Panc1 (cell line): ENCODE results near the gene LAMP1. TPM values are rescaled to one million over a fixed set of nuclear protein-coding genes. Genes with fewer than 3 reads are reported as not detected.

Experiments
- ATAC-seq: fragments of 200-7000 bp; cut with Tn5 transposase; 2 replicates; pipeline ENCODE4 v1.9.1; 2020; ENCODE audit warnings: mild to moderate bottlenecking, moderate library complexity
- BruUV-seq: library from RNA; stranded (reverse); fragments of 400-500 nt; replicated peaks from 2 replicates; lab custom pipeline; 2021; lab: Mats Ljungman, UMichigan
- CTCF ChIA-PET: fragments of 300-600 bp; sonication (Branson Sonifier 250); formaldehyde crosslinking; loops from one replicate; lab custom pipeline; 2022; ENCODE audit warnings: antibody characterized with exemption; lab: Charles Lee
- POLR2A ChIA-PET: fragments of 300-600 bp; sonication (Branson Sonifier 250); formaldehyde crosslinking; loops from one replicate; lab custom pipeline; 2022; ENCODE audit warnings: antibody characterized with exemption; lab: Charles Lee
- DNase-seq: peaks from one replicate; pipeline ENCODE4 v3.0.0-alpha.2; 2010; ENCODE audit warnings: low read depth, low spot score
- H3K27ac ChIP-seq: 2 replicates; pipeline ENCODE4 v1.5.1; 2011; ENCODE audit warnings: mild to moderate bottlenecking, low read length, inconsistent platforms
- H3K27me3 ChIP-seq: fragments of 200-500 bp; sonication (Bioruptor generic); 2 replicates; pipeline ENCODE4 v1.6.0; 2014; ENCODE audit warnings: low read length, inconsistent platforms; ENCODE audit not compliant: control insufficient read depth, insufficient read depth
- H3K36me3 ChIP-seq: fragments of 200-500 bp; sonication (Bioruptor generic); 2 replicates; pipeline ENCODE4 v1.5.1; 2014; ENCODE audit warnings: inconsistent platforms, mild to moderate bottlenecking, low read length, moderate library complexity; ENCODE audit not compliant: control insufficient read depth, insufficient read depth
- H3K4me1 ChIP-seq: 2 replicates; pipeline ENCODE4 v1.5.1; 2011; ENCODE audit warnings: inconsistent platforms, mild to moderate bottlenecking, low read length, moderate library complexity; ENCODE audit not compliant: control insufficient read depth, insufficient read depth
- H3K4me3 ChIP-seq, 2 experiments: 2 replicates each; pipeline ENCODE4 v1.5.1; 2011 to 2012; ENCODE audit warnings: low read depth in 2 of 2, low read length in 2 of 2, mild to moderate bottlenecking in 2 of 2, inconsistent platforms in 1 of 2, moderate library complexity in 1 of 2
- H3K9me3 ChIP-seq: fragments of 200-500 bp; sonication (Bioruptor generic); 2 replicates; pipeline ENCODE4 v1.5.1; 2014; ENCODE audit warnings: low read depth, mild to moderate bottlenecking, inconsistent platforms, low read length, moderate library complexity; ENCODE audit not compliant: control insufficient read depth, insufficient read depth
- CTCF ChIP-seq: fragments of 450-650 bp; IDR thresholded peaks from 2 replicates; pipeline ENCODE4 v1.5.1; 2017; ENCODE audit warnings: mild to moderate bottlenecking
- POLR2AphosphoS5 ChIP-seq: IDR thresholded peaks from 2 replicates; pipeline ENCODE4 v1.6.1; 2012; ENCODE audit warnings: mild to moderate bottlenecking, low read depth, low read length, moderate library complexity
- REST ChIP-seq, 2 experiments: IDR thresholded peaks; 2 replicates each; pipeline ENCODE4 v1.6.1; 2011 to 2012; ENCODE audit warnings: low read depth in 2 of 2, control low read depth in 1 of 2, low read length in 1 of 2, mild to moderate bottlenecking in 1 of 2, moderate library complexity in 1 of 2; ENCODE audit not compliant: insufficient read depth in 1 of 2
- SIN3A ChIP-seq: IDR thresholded peaks from 2 replicates; pipeline ENCODE4 v1.6.1; 2012; ENCODE audit warnings: low read depth, mild to moderate bottlenecking, low read length, moderate library complexity, borderline replicate concordance; ENCODE audit not compliant: insufficient read depth
- TCF7L2 ChIP-seq: IDR thresholded peaks from 2 replicates; pipeline ENCODE4 v1.6.1; 2011; ENCODE audit warnings: mild to moderate bottlenecking, low read depth, low read length, inconsistent platforms
- in situ Hi-C: cut with HindIII; loops from 2 replicates; pipeline ENCODE4 v1.10.0; 2016; ENCODE audit warnings: low sequenced_read_pairs, low pct_unique_long_range_greater_than_20kb
- intact Hi-C: fragments of 100-400 bp; cut with micrococcal nuclease; formaldehyde crosslinking; loops from one replicate; pipeline ENCODE4 v1.10.0; 2022; ENCODE audit not compliant: unreplicated experiment
- total RNA-seq: library from RNA; stranded (reverse); gene quantifications from one replicate; pipeline ENCODE4 v1.2.1, GENCODE V29; 2021; ENCODE audit not compliant: unreplicated experiment

Gene LAMP1
- total RNA-seq, 1 experiment from 2014 or later: 212 TPM

GRCh38 chr13:113338451-113338850, 41.4 kb downstream of the LAMP1 start:
- ATAC-seq: no peak
- TF ChIP-seq CTCF (no peak), SIN3A (no peak), TCF7L2 (no peak), POLR2AphosphoS5 (no peak), REST (IDR thresholded peaks at IDR 0.05; ENCODE audit: insufficient read depth in 1 of 2, low read depth in 2 of 2, low read length in 1 of 2) (no peak)
- in situ Hi-C loops (no loop called here), intact Hi-C loops (no loop called here)
- POLR2A ChIA-PET: interaction anchor here (0.6 kb wide), 1 partner anchor 69 kb away, joined by 5 read pairs; no protein-coding TSS in a partner anchor
- Histone ChIP-seq H3K36me3 (no peaks in the 10 kb centered on the region), H3K4me1 (no peaks in the 10 kb centered on the region), H3K27me3 (no peaks in the 10 kb centered on the region), H3K9me3 (no peaks in the 10 kb centered on the region), H3K27ac (no peak overlapping the region), H3K4me3 (no peak overlapping the region)
- BruUV-seq: no TSS peak
- no peak for DNase-seq
- CTCF ChIA-PET: no interaction called here

- TF ChIP-seq CTCF: no peak
- no peak for TF ChIP-seq TCF7L2
- no peak for TF ChIP-seq SIN3A
- TF ChIP-seq POLR2AphosphoS5: no peak
- TF ChIP-seq REST (IDR thresholded peaks at IDR 0.05; ENCODE audit: insufficient read depth in 1 of 2, low read depth in 2 of 2, low read length in 1 of 2): no peak
- in situ Hi-C loops (no loop called here), intact Hi-C loops (no loop called here)
- Histone ChIP-seq H3K36me3 (no peaks in the 10 kb centered on the region), H3K27ac (no peak overlapping the region), H3K4me1 (no peaks in the 10 kb centered on the region), H3K9me3 (no peaks in the 10 kb centered on the region), H3K4me3 (no peak overlapping the region), H3K27me3 (no peaks in the 10 kb centered on the region)
- ATAC-seq: no peak
- ChIA-PET POLR2A (no interaction called here), CTCF (no interaction called here)
- BruUV-seq: no TSS peak
- no peak for DNase-seq
Measured at GRCh38 chr13:113342820-113343691, 46.0 kb downstream of the LAMP1 start.
